Eye (tissue), 1 donor: ENCODE measurements around the gene CRTAC1.

Experiments used
- DNase-seq: peaks from one replicate; pipeline ENCODE4 v3.0.0-alpha.2; 2015

Gene CRTAC1

GRCh38 chr10:97827702-97828291 is 202.6 kb downstream of the CRTAC1 start:
- peak; percentile 54 for DNase-seq

DNA sequence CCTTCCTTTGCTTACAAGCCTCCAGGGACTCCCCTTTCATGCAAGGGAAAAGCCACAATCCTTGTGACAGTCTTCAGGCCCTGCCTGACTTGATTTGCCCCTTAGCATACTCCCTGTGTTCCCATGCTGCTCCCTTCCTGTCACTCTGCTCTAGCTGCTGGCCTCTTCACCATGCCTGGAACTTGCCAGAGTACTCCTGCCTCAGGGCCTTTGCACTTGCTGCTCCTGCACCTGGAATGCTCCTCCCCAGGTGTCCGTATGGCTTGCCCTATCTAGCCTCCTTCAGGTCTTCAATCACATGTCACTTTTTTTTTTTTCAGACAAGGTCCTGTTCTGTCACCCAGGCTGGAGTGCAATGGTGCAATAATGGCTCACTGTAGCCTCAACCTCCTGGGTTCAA is 203.5 kb downstream of the CRTAC1 start:
- no peak for DNase-seq

DNA sequence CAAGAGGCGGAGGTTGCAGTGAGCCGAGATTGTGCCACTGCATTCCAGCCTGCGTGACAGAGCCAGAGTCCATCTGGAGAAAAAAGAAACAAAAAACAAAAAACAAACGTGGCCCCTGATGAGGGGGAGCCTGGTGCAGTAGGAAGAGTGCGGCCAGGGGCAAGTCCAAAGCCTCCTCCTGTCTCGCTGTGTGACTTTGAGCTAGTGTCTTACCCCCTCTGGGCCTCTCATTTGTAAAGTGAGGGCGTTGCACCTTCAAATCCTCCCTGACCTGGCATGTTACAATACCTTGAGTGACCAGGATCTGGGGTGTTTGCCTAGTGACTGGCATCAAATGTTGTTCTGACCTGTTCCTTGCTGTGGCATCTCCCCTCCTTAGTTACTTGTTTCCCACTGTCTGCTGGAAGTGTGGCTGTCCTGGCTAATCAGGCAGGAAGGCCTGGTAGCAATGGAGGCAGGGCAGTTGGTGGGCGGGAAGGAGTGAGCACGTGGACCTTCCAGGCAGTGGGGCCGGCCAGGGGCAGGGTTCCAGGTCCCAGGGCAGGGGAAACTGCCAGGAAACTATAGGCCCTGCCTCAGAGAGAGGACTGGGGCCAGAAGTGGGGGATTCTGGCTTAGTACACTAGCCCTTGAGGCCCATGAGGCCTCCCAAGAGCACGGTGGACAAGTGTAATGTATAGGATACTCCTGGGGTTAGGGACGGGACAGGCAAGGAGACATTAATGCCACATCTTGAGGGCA is 205.2 kb downstream of the CRTAC1 start:
- DNase-seq: no peak

DNA sequence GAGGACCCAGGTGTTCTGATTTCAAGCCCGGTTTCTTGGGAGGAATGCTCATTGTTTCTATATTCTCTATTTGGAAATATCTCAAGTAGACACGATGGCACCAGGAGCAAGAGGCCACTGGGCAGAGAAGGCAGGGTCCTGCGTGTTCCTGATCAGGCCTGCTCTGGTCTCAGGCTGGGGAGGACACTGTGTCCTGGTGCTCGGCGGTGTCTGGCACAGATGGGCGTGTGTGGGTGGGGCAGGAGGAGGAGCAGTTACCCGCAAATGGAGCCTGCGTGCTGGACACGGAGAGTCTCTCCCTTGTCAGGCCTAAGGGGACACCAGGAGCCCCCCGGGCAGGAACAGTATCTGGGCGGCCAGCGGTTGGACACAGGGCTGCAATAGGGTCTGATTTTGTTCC is 206.7 kb downstream of the CRTAC1 start:
- DNase-seq: no peak

- no peak for DNase-seq
These were observed 208.1 kb downstream of the CRTAC1 start for GRCh38 chr10:97822261-97822687.

DNA sequence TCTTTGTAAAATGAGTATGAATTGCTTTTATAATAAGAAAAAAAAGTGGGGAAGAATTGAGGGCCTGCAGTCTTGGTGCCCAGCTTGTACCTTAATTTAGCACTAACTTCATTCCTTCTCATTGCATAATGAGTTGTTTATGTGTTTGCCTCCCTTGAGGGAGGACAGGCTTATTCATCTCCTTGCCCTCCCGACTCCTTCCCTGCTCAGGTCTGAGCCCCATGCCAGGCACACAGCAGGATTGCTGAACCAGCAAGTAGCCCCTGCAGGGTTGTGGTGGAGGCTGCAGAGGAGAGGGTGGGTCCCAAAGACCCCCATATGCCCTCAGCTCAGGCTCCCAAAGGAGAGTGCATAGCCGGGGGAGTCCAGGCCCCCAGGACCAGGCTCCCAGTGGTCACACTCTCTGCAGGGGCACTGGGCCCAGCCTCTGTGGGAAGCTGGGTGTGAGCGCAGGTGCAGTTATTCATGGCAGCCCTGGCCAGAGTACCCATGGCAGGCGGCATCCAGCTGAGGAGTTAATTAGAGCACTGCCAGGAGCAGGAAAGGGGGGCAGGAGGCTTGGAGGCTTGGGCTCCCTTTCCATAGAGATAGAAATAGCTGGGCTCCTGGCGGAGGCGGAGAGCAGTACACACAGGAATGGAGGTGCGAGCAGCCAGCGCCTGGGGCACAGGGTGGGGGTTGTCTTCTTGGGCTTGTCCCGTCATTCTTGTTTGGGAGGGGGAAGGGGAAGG is 208.9 kb downstream of the CRTAC1 start:
- DNase-seq: peak; percentile 12

GRCh38 chr10:97820096-97820704 is 210.2 kb downstream of the CRTAC1 start:
- no peak for DNase-seq

GRCh38 chr10:97818572-97818971 is 211.8 kb downstream of the CRTAC1 start:
- DNase-seq: no peak

GRCh38 chr10:97816609-97817008 is 213.8 kb downstream of the CRTAC1 start:
- DNase-seq: no peak
